Vagina (tissue), 2 donors: ENCODE measurements around the gene HCRT. TPM values are rescaled to one million over a fixed set of nuclear protein-coding genes. Genes with fewer than 3 reads are reported as not detected.
A peak's percentile ranks its signal among the peaks of the same experiment; 100 is the strongest.
"Not testable (repeated sequence)": the region's sequence is repeated elsewhere in the genome, so short reads cannot be mapped to it uniquely, and the experiment has no call there.

Experiments
- DNase-seq, 2 donors: peaks; one replicate each; pipeline ENCODE4 v3.0.0-alpha.2; 2017; ENCODE audit errors: extremely low spot score in 2 of 2
- H3K27ac ChIP-seq: fragments of 200-600 bp; sonication (generic); one replicate; pipeline ENCODE4 v1.5.1; 2019
- H3K27me3 ChIP-seq: fragments of 200-600 bp; sonication (generic); one replicate; pipeline ENCODE4 v1.5.1; 2019
- H3K36me3 ChIP-seq, 2 donors: fragments of 200-600 bp; sonication (generic); one replicate each; pipeline ENCODE4 v1.5.1; 2017 to 2019
- H3K4me1 ChIP-seq: fragments of 200-600 bp; sonication (generic); one replicate; pipeline ENCODE4 v1.5.1; 2019
- H3K4me3 ChIP-seq, 2 donors: fragments of 200-600 bp; sonication (generic); 1 replicate in 1 of 2; 2 replicates in 1 of 2; pipeline ENCODE4 v1.5.1; 2016 to 2019
- H3K9me3 ChIP-seq: fragments of 200-600 bp; sonication (generic); one replicate; pipeline ENCODE4 v1.5.1; 2019
- CTCF ChIP-seq, 3 experiments: fragments of 450-650 bp in 2 of 3; fragments of 200-600 bp in 1 of 3; sonication (generic) in 1 of 3; IDR thresholded peaks; one replicate each; pipeline ENCODE4 v1.5.1; 2017 to 2019; ENCODE audit warnings: antibody characterized with exemption in 3 of 3, mild to moderate bottlenecking in 2 of 3, moderate library complexity in 2 of 3
- POLR2A ChIP-seq, 2 donors: fragments of 450-650 bp; IDR thresholded peaks; one replicate each; pipeline ENCODE4 v1.6.1; 2017; ENCODE audit warnings: antibody characterized with exemption in 2 of 2, mild to moderate bottlenecking in 2 of 2, moderate library complexity in 2 of 2
- POLR2AphosphoS5 ChIP-seq, 2 donors: sonication (generic); formaldehyde crosslinking; IDR thresholded peaks; one replicate each; pipeline ENCODE4 v1.9.0; 2017; ENCODE audit warnings: antibody characterized with exemption in 2 of 2, mild to moderate bottlenecking in 2 of 2, low read depth in 1 of 2; ENCODE audit not compliant: insufficient read depth in 1 of 2
- intact Hi-C: fragments of 100-400 bp; cut with DNase I; formaldehyde crosslinking; loops from one replicate; pipeline ENCODE4 v1.15.1; 2023
- total RNA-seq: library from RNA; depleted of rRNA; stranded (reverse); fragments of >200 nt; gene quantifications from one replicate; pipeline ENCODE4 v1.2.3, GENCODE V29; 2016

Gene HCRT
- total RNA-seq, 1 donor from 2014 or later: not detected

- no peaks in the 10 kb centered on the region for H3K9me3 ChIP-seq
- H3K27ac ChIP-seq: no peak overlapping the region
- intact Hi-C loops: no loop called here
- DNase-seq: no peak
- no peaks in the 10 kb centered on the region for H3K27me3 ChIP-seq
- H3K36me3 ChIP-seq: no peaks in the 10 kb centered on the region
- H3K4me3 ChIP-seq: no peak overlapping the region
- TF ChIP-seq POLR2A (IDR thresholded peaks at IDR 0.05): no peak
- no peak for TF ChIP-seq CTCF (IDR thresholded peaks at IDR 0.05)
- no peak for TF ChIP-seq POLR2AphosphoS5 (IDR thresholded peaks at IDR 0.05; ENCODE audit: insufficient read depth in 1 of 2, low read depth in 1 of 2)
- H3K4me1 ChIP-seq: peaks cover 18% of the 10 kb centered on the region
Observed at GRCh38 chr17:42187833-42188232, 2.6 kb upstream of the HCRT start.

GRCh38 chr17:42186191-42186590 lies 939 bp upstream of the HCRT start:
- H3K4me3 ChIP-seq, H3K9me3 ChIP-seq, intact Hi-C loops, H3K27ac ChIP-seq, H3K27me3 ChIP-seq, DNase-seq, H3K36me3 ChIP-seq: not testable (repeated sequence)
- peaks cover 15% of the 10 kb centered on the region for H3K4me1 ChIP-seq

DNA sequence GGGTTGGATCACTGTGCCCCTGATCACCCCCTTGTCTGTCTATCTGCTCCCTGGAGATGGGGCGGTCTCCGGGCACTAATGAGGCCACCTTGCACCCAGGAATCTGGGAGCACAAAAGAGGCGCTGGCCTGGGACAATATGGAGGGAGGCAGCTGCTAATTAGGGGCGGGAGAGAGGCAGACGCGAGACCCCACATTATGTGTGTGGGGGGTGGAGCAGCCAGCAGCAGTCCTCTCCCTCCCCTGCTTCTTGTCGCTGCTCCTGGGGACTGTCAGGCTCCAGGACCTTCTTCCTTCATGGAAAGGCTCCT lies 324 bp upstream of the HCRT start:
- H3K4me3 ChIP-seq: no peak overlapping the region
- H3K4me1 ChIP-seq: peaks cover 21% of the 10 kb centered on the region
- no peak for DNase-seq
- H3K27me3 ChIP-seq: peaks cover 7% of the 10 kb centered on the region
- TF ChIP-seq POLR2A (IDR thresholded peaks at IDR 0.05): no peak
- no peak for TF ChIP-seq POLR2AphosphoS5 (IDR thresholded peaks at IDR 0.05; ENCODE audit: insufficient read depth in 1 of 2, low read depth in 1 of 2)
- no peak for TF ChIP-seq CTCF (IDR thresholded peaks at IDR 0.05)
- H3K36me3 ChIP-seq: no peaks in the 10 kb centered on the region
- no peaks in the 10 kb centered on the region for H3K9me3 ChIP-seq
- H3K27ac ChIP-seq: no peak overlapping the region
- intact Hi-C loops: no loop called here

- H3K27ac ChIP-seq: peak overlapping the region; percentile 0
- no peaks in the 10 kb centered on the region for H3K36me3 ChIP-seq
- intact Hi-C loops: no loop called here
- H3K27me3 ChIP-seq: peaks cover 8% of the 10 kb centered on the region
- peaks cover 23% of the 10 kb centered on the region for H3K4me1 ChIP-seq
- TF ChIP-seq CTCF (IDR thresholded peaks at IDR 0.05): peak in 2 of 3 experiments; percentile 18 to 77
- no peak for TF ChIP-seq POLR2A (IDR thresholded peaks at IDR 0.05)
- peak in 1 of 2 donors; percentile 33 for TF ChIP-seq POLR2AphosphoS5 (IDR thresholded peaks at IDR 0.05; ENCODE audit: insufficient read depth in 1 of 2, low read depth in 1 of 2)
- peak overlapping the region; percentile 39 to 47 for H3K4me3 ChIP-seq
- H3K9me3 ChIP-seq: no peaks in the 10 kb centered on the region
- DNase-seq: no peak
Observed at GRCh38 chr17:42183741-42184711, 1.2 kb downstream of the HCRT start.

- intact Hi-C loops: no loop called here
- peaks cover 8% of the 10 kb centered on the region for H3K27me3 ChIP-seq
- H3K27ac ChIP-seq: no peak overlapping the region
- peaks cover 23% of the 10 kb centered on the region for H3K4me1 ChIP-seq
- no peak for DNase-seq
- no peaks in the 10 kb centered on the region for H3K36me3 ChIP-seq
- H3K4me3 ChIP-seq: peak overlapping the region in 1 of 2 donors; percentile 39
- TF ChIP-seq CTCF (IDR thresholded peaks at IDR 0.05): no peak
- H3K9me3 ChIP-seq: no peaks in the 10 kb centered on the region
Observed at GRCh38 chr17:42182927-42183734, 2.1 kb downstream of the HCRT start.
